Tibial nerve (tissue), 4 donors: ENCODE measurements around the gene NTSR1. TPM values are rescaled to one million over a fixed set of nuclear protein-coding genes. Genes with fewer than 3 reads are reported as not detected.

ENCODE experiments used
- DNase-seq, 2 donors: peaks; one replicate each; pipeline ENCODE4 v3.0.0-alpha.2; 2019; ENCODE audit warnings: low spot score in 2 of 2
- H3K27ac ChIP-seq, 4 donors: fragments of 200-600 bp; sonication (generic) in 3 of 4; one replicate each; pipeline ENCODE4 v1.5.1; 2017 to 2019; ENCODE audit warnings: mild to moderate bottlenecking in 1 of 4
- H3K27me3 ChIP-seq, 2 donors: fragments of 200-600 bp; sonication (generic) in 1 of 2; one replicate each; pipeline versions ENCODE4 v1.5.1 to v1.6.0; 2017 to 2019
- H3K36me3 ChIP-seq, 3 donors: fragments of 200-600 bp; sonication (generic); one replicate each; pipeline ENCODE4 v1.5.1; 2018 to 2019
- H3K4me1 ChIP-seq, 4 donors: fragments of 200-600 bp; sonication (generic) in 3 of 4; one replicate each; pipeline ENCODE4 v1.5.1; 2017 to 2019
- H3K4me3 ChIP-seq, 4 donors: fragments of 200-600 bp; sonication (generic) in 3 of 4; one replicate each; pipeline ENCODE4 v1.5.1; 2017 to 2019; ENCODE audit warnings: mild to moderate bottlenecking in 1 of 4, moderate library complexity in 1 of 4
- H3K9me3 ChIP-seq, 4 donors: fragments of 200-600 bp; sonication (generic) in 3 of 4; one replicate each; pipeline ENCODE4 v1.5.1; 2017 to 2019
- EP300 ChIP-seq, 2 donors: sonication (generic); formaldehyde crosslinking; IDR thresholded peaks; one replicate each; pipeline ENCODE4 v1.6.1; 2017; ENCODE audit warnings: antibody characterized with exemption in 2 of 2, mild to moderate bottlenecking in 1 of 2
- POLR2A ChIP-seq, 2 donors: fragments of 450-650 bp; IDR thresholded peaks; one replicate each; pipeline ENCODE4 v1.6.1; 2017; ENCODE audit warnings: antibody characterized with exemption in 2 of 2, mild to moderate bottlenecking in 2 of 2, moderate library complexity in 2 of 2
- WGBS, 2 donors: methylation state at CpG; one replicate each; pipeline ENCODE4 v1.1.5; 2018; 5-methylcytosine and 5-hydroxymethylcytosine counted together
- total RNA-seq, 4 donors: library from RNA; depleted of rRNA; stranded (reverse); fragments of >200 nt; gene quantifications; one replicate each; pipeline ENCODE4 v1.1.0, GENCODE V29; 2016
- TF ChIP-seq, protein P1 (sequence below), 5 experiments: fragments of 200-600 bp in 3 of 5; fragments of 450-650 bp in 2 of 5; sonication (generic) in 3 of 5; IDR thresholded peaks; one replicate each; pipeline ENCODE4 v1.5.1; 2016 to 2019; ENCODE audit warnings: antibody characterized with exemption in 5 of 5, mild to moderate bottlenecking in 3 of 5, moderate library complexity in 2 of 5

NTSR1 gene
- total RNA-seq, 4 donors from 2014 or later: 0.30 TPM; not detected in 3

DNA sequence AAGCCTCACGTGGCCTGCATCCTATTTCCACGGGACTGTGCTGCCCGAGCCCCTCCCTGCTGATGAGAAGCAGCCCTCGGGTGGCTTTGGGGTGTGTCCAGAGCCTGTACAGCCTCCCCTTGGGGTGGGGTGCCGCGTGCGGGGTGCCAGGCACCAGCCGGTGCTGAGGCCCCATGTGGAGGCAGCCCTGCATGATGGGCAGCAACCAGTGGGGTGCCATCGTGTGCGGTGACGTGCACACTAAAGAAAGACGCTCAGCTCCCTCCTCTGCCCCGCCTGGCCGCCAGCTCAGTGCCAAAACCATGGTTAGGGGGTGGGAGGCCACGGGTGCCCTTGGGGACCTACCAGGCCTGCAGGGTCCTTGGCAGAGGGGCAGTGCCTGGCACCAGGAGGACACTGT lies 26.2 kb downstream of the NTSR1 start:
- TF ChIP-seq POLR2A (IDR thresholded peaks at IDR 0.05) (no peak), EP300 (IDR thresholded peaks at IDR 0.05) (no peak)
- TF ChIP-seq, protein P1, sequence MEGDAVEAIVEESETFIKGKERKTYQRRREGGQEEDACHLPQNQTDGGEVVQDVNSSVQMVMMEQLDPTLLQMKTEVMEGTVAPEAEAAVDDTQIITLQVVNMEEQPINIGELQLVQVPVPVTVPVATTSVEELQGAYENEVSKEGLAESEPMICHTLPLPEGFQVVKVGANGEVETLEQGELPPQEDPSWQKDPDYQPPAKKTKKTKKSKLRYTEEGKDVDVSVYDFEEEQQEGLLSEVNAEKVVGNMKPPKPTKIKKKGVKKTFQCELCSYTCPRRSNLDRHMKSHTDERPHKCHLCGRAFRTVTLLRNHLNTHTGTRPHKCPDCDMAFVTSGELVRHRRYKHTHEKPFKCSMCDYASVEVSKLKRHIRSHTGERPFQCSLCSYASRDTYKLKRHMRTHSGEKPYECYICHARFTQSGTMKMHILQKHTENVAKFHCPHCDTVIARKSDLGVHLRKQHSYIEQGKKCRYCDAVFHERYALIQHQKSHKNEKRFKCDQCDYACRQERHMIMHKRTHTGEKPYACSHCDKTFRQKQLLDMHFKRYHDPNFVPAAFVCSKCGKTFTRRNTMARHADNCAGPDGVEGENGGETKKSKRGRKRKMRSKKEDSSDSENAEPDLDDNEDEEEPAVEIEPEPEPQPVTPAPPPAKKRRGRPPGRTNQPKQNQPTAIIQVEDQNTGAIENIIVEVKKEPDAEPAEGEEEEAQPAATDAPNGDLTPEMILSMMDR (IDR thresholded peaks at IDR 0.05): no peak
- Histone ChIP-seq H3K27me3 (peaks cover 0 to 68% of the 10 kb centered on the region in 2 donors), H3K27ac (no peak overlapping the region), H3K9me3 (peaks cover 0 to 9% (median 0%) of the 10 kb centered on the region in 4 donors), H3K4me1 (peaks cover 0 to 8% (median 0%) of the 10 kb centered on the region in 4 donors), H3K4me3 (no peak overlapping the region), H3K36me3 (no peaks in the 10 kb centered on the region)
- WGBS, 2 donors: 59 to 71% methylated on average over 15 of the region's 15 CpGs
- DNase-seq: no peak

GRCh38 chr20:62735331-62735821 lies 26.7 kb downstream of the NTSR1 start:
- Histone ChIP-seq H3K27ac (no peak overlapping the region), H3K36me3 (no peaks in the 10 kb centered on the region), H3K4me3 (no peak overlapping the region), H3K27me3 (peaks cover 0 to 71% of the 10 kb centered on the region in 2 donors), H3K4me1 (peaks cover 0 to 8% (median under 1%) of the 10 kb centered on the region in 4 donors), H3K9me3 (peaks cover 0 to 7% (median 0%) of the 10 kb centered on the region in 4 donors)
- TF ChIP-seq POLR2A (IDR thresholded peaks at IDR 0.05) (no peak), EP300 (IDR thresholded peaks at IDR 0.05) (no peak)
- TF ChIP-seq, protein P1 (IDR thresholded peaks at IDR 0.05): no peak
- no peak for DNase-seq
- 65 to 68% methylated on average over 17 to 19 of the region's 19 CpGs for WGBS, 2 donors

- H3K27ac ChIP-seq: no peak overlapping the region
- 82 to 90% methylated on average over 7 to 8 of the region's 8 CpGs for WGBS, 2 donors
- H3K9me3 ChIP-seq: peaks cover 0 to under 1% (median 0%) of the 10 kb centered on the region in 4 donors
- DNase-seq: no peak
- TF ChIP-seq, protein P1 (IDR thresholded peaks at IDR 0.05): no peak
- TF ChIP-seq EP300 (IDR thresholded peaks at IDR 0.05) (no peak), POLR2A (IDR thresholded peaks at IDR 0.05) (no peak)
- H3K4me3 ChIP-seq: no peak overlapping the region
- H3K36me3 ChIP-seq: no peaks in the 10 kb centered on the region
- H3K27me3 ChIP-seq: peaks cover 0 to 71% of the 10 kb centered on the region in 2 donors
- peaks cover 0 to 8% (median 3%) of the 10 kb centered on the region in 4 donors for H3K4me1 ChIP-seq
Measured at GRCh38 chr20:62736026-62736406, 27.4 kb downstream of the NTSR1 start.

- Histone ChIP-seq H3K9me3 (no peaks in the 10 kb centered on the region), H3K4me1 (peaks cover 0 to 9% (median 4%) of the 10 kb centered on the region in 4 donors), H3K27ac (no peak overlapping the region), H3K27me3 (peaks cover 0 to 71% of the 10 kb centered on the region in 2 donors), H3K36me3 (no peaks in the 10 kb centered on the region), H3K4me3 (no peak overlapping the region)
- WGBS, 2 donors: 76 to 79% methylated on average over 14 of the region's 14 CpGs
- DNase-seq: no peak
- TF ChIP-seq POLR2A (IDR thresholded peaks at IDR 0.05) (no peak), EP300 (IDR thresholded peaks at IDR 0.05) (no peak)
- TF ChIP-seq, protein P1 (IDR thresholded peaks at IDR 0.05): no peak
Measured at GRCh38 chr20:62736407-62737071, 27.9 kb downstream of the NTSR1 start.

- Histone ChIP-seq H3K36me3 (no peaks in the 10 kb centered on the region), H3K4me1 (peaks cover 0 to 9% (median 4%) of the 10 kb centered on the region in 4 donors), H3K27ac (no peak overlapping the region), H3K27me3 (peaks cover 0 to 64% of the 10 kb centered on the region in 2 donors), H3K9me3 (no peaks in the 10 kb centered on the region), H3K4me3 (no peak overlapping the region)
- DNase-seq: no peak
- 70 to 76% methylated on average over 10 to 20 of the region's 20 CpGs for WGBS, 2 donors
- no peak for TF ChIP-seq EP300 (IDR thresholded peaks at IDR 0.05)
- no peak for TF ChIP-seq POLR2A (IDR thresholded peaks at IDR 0.05)
- TF ChIP-seq, protein P1 (IDR thresholded peaks at IDR 0.05): no peak
Measured at GRCh38 chr20:62737271-62737811, 28.7 kb downstream of the NTSR1 start.
